ENCODE data around the gene TBL1XR1. TPM values are rescaled to one million over a fixed set of nuclear protein-coding genes. Genes with fewer than 3 reads are reported as not detected.

Gene TBL1XR1
- total RNA-seq = 100 to 1,000 TPM; 119 to 162 TPM

DNA sequence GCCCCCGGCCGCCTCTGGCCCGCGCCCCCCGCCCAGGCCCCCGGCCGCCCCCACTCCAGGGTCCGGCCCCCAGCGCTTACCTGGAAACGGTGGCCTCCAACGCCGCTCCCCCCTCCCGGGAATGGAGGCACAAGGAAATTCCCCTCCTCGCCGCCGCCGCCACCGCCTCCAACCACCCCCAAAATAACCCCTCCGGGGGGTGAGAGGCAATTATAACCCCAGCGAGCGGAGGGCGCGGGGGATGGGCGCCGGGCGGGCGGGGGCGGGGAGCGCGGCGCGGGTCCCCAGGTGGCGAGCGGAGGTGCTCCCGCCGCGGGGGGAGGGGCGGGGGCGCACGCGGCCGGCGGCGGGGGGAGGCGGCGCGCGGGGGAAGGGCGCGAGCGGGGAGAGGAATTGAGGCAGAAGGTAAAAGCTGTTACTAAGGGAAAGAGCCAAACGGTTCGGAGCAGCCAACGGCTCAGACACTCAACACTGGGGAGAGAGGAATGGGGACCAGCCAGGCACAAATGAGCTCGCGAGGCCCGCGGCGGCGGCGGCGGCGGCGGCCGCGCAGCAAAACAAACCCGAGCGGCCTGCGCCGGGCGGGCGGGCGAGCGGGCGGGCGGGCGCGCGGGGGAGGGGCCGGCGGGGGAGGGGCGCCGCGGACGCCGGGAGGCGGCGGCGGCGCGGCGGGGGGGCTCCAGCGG, at the start of gene TBL1XR1:
Gene TBL1XR1, minus strand, starts transcription at position 442 of the 686 bp plus-strand sequence. CDS start 132,505 bp downstream, outside the sequence.
- H3K4me3 Mint-ChIP-seq = peak within 1 kb of the TSS; percentile 88

DNA sequence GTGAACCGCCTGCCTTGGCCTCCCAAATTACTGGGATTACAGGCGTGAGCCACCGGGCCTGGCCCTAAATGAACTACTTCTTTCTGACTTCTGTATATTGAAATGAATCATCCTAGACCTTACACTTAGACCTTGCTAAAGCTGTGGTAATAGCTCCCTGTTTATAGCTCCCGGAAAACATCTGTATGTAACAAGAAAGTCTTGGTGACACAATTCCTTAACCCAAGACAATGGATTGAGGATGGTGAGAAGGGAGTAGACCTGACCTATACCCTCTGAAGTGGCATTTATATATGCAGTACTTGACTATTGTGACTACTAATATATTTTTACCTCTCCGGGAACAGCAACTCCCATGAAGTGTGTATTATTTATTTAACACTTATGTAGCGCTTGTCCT, 48.0 kb upstream of the TBL1XR1 start:
- DNase-seq (ENCODE audit: low spot score) (no peak), ATAC-seq (no peak)
- Mint-ChIP-seq H3K4me3 (no peak overlapping the region), H3K9me3 (peaks cover 2% of the 10 kb centered on the region), H3K27ac (no peak overlapping the region), H3K27me3 (no peaks in the 10 kb centered on the region), H3K36me3 (no peaks in the 10 kb centered on the region), H3K4me1 (ENCODE audit: low read depth in 2 of 2) (peaks cover 0 to 2% of the 10 kb centered on the region in 2 donors)

More for the DNA sequence above, at the start of gene TBL1XR1:
- no peaks in the 10 kb centered on the region for H3K27me3 Mint-ChIP-seq
- DNase-seq (ENCODE audit: low spot score) (peak; percentile 88), ATAC-seq (peak; percentile 77 to 83)
- H3K36me3 Mint-ChIP-seq = peaks cover 10% of the 10 kb centered on the region
- no peaks in the 10 kb centered on the region for H3K9me3 Mint-ChIP-seq
- H3K27ac Mint-ChIP-seq = peak within 1 kb of the TSS; percentile 78 to 88
- peaks cover 47 to 56% of the 10 kb centered on the region in 2 donors for H3K4me1 Mint-ChIP-seq (ENCODE audit: low read depth in 2 of 2)

DNA sequence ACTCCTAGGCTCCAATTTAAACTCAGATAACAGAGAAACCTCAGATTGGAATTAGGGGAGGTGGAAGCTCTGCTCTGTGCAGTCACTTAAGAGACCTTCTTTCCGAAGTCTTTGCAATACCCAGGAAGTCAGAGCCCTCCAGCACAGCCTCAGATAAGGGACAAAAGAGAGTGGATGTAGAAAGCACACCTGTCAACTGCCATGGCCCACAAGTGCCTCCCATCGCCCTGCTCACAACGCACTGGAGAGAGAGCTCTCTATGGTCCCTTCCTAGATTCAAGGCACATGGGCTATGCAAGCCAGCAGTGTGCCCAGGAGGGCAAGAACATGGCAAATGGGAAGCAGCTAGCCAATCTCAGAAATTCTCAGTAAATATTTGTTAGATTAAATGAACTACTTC, 47.3 kb upstream of the TBL1XR1 start:
- H3K9me3 Mint-ChIP-seq = peaks cover 2% of the 10 kb centered on the region
- H3K4me1 Mint-ChIP-seq (ENCODE audit: low read depth in 2 of 2) = peaks cover 0 to 4% of the 10 kb centered on the region in 2 donors
- no peaks in the 10 kb centered on the region for H3K36me3 Mint-ChIP-seq
- no peak overlapping the region for H3K4me3 Mint-ChIP-seq
- H3K27me3 Mint-ChIP-seq = no peaks in the 10 kb centered on the region
- ATAC-seq (no peak), DNase-seq (ENCODE audit: low spot score) (no peak)
- no peak overlapping the region for H3K27ac Mint-ChIP-seq

DNA sequence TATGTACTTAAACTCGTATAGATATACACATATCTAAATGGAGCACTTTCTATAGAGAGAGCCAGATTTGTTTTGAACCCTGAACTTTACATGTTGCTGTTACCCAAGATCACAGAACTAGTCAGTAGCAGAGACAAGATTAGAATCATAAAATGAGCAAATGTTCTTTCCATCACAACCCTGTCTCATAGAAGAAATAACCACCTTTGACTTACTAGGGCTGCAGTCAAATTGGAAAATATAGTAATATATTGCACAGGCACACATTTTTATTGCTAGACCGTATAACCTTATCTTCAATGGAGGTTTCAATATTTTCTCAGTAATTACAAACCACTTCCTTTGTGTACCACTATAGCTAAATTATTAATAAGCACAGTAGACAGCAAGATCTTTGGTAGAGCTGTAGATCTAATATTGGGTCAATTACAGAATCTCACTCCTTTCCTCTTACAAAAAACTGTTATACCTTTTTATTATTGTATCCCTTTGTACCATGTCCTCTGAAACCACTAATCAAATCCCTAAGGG, 41.5 kb upstream of the TBL1XR1 start:
- no peaks in the 10 kb centered on the region for H3K36me3 Mint-ChIP-seq
- no peak for DNase-seq (ENCODE audit: low spot score)
- no peak for ATAC-seq
- H3K4me1 Mint-ChIP-seq (ENCODE audit: low read depth in 2 of 2) = peaks cover 7 to 13% of the 10 kb centered on the region in 2 donors
- H3K27me3 Mint-ChIP-seq = no peaks in the 10 kb centered on the region
- H3K27ac Mint-ChIP-seq = no peak overlapping the region
- no peaks in the 10 kb centered on the region for H3K9me3 Mint-ChIP-seq
- no peak overlapping the region for H3K4me3 Mint-ChIP-seq

DNA sequence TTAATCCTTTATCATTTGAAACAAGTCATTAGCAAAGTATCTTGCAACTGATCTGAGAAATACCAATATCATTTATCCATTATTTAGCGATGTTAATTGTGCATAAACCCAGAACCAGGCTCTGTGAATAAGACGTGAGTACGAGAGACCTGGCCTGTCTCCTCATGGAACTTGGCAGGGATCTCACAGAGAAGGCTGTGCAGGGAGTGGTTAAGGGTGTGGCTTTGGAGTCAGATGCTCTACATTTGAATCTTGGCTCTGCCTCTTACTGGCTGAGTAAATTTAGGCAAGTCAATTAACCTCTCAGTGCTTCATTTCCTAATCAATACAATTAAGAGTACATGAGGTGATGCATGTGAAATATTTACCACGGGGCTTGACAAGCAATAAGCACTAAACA, 39.9 kb upstream of the TBL1XR1 start:
- ATAC-seq = no peak
- Mint-ChIP-seq H3K27ac (no peak overlapping the region), H3K4me3 (no peak overlapping the region), H3K4me1 (ENCODE audit: low read depth in 2 of 2) (peaks cover 7 to 13% of the 10 kb centered on the region in 2 donors), H3K36me3 (no peaks in the 10 kb centered on the region), H3K27me3 (no peaks in the 10 kb centered on the region), H3K9me3 (no peaks in the 10 kb centered on the region)
- no peak for DNase-seq (ENCODE audit: low spot score)

DNA sequence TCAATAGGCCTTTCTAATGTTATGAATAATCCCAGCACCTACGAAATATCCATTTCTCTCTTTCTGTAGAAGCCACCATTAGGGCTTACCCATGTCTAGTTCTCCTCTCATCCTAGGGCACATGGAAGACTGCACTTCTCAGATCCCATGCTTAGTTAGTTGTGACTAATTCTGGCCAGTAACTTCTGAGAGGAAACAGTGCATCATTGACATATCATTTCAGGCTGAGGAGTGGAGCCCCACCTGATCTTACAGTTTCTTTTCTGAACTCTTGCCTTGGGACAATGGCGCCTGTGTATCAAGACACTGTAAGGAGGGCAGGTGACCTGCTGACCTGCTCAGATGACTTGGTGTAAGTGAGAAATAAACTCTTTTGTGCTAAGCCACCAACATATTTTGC, 39.4 kb upstream of the TBL1XR1 start:
- Mint-ChIP-seq H3K27ac (peak overlapping the region in 1 of 2 donors; percentile 14), H3K4me1 (ENCODE audit: low read depth in 2 of 2) (peaks cover 7 to 13% of the 10 kb centered on the region in 2 donors), H3K36me3 (no peaks in the 10 kb centered on the region), H3K4me3 (no peak overlapping the region), H3K27me3 (peaks cover 0 to under 1% of the 10 kb centered on the region in 2 donors), H3K9me3 (no peaks in the 10 kb centered on the region)
- DNase-seq (ENCODE audit: low spot score) = no peak
- no peak for ATAC-seq

DNA sequence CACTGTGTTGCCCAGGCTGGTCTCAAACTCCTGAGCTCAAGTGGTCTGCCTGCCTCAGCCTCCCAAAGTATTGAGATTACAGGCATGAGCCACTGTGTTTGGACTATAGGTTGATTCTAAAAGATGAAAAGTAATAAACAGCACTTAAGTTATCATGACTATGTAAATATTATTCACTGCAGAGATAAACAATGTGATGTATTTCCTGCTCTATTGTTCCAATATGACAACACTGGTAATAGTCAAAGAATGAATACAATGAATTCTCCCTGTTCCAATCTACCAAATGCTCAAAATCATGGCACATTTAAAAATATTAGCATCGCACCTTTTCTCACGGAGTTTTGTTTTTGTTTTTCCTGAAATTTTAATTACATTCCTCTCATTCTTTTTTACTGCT, 36.8 kb upstream of the TBL1XR1 start:
- no peaks in the 10 kb centered on the region for H3K9me3 Mint-ChIP-seq
- no peak for DNase-seq (ENCODE audit: low spot score)
- H3K4me3 Mint-ChIP-seq = no peak overlapping the region
- no peak for ATAC-seq
- H3K27ac Mint-ChIP-seq = peak overlapping the region in 1 of 2 donors; percentile 15
- H3K4me1 Mint-ChIP-seq (ENCODE audit: low read depth in 2 of 2) = peaks cover 6 to 10% of the 10 kb centered on the region in 2 donors
- no peaks in the 10 kb centered on the region for H3K36me3 Mint-ChIP-seq
- peaks cover 0 to 2% of the 10 kb centered on the region in 2 donors for H3K27me3 Mint-ChIP-seq

DNA sequence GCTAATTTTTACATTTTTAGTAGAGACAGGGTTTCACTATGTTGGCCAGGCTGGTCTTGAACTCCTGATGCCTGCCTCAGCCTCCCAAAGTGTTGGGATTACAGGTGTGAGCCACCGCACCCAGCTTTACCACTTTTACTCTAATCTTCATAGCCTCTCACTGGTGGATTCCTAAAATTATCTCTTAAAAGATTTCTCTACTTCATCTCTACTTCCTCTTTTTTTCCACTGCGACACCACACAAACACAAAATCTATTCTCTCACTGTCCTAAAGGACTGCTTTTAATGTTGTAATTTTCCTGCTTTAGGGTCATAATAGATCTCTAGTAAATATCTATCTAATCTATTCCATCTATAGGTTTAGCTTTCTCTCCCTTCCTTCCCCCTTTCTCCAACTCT, 34.0 kb upstream of the TBL1XR1 start:
- Mint-ChIP-seq H3K9me3 (peaks cover 4% of the 10 kb centered on the region), H3K27me3 (peaks cover 0 to 5% of the 10 kb centered on the region in 2 donors), H3K36me3 (no peaks in the 10 kb centered on the region), H3K4me3 (no peak overlapping the region), H3K4me1 (ENCODE audit: low read depth in 2 of 2) (peaks cover 0 to 4% of the 10 kb centered on the region in 2 donors), H3K27ac (no peak overlapping the region)
- ATAC-seq (no peak), DNase-seq (ENCODE audit: low spot score) (no peak)

DNA sequence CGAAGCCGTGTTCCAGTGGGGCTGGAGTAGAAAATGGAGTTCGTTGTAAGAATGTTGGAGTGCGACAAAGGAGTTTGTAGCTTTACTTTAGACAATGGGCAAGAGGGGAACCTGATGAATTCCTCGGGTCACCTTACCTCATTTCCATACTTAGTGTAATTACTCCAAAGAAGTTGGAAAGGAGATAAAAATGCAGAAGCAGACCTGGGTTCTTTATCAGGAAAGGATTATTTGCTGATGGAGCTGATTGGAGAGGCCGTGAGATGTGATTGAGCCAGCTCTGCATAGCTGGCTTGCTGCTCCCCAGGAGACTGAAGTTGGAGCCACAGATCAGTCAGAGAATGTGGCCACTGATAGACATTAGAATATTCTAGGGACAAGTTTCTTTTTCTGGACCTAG, 33.4 kb upstream of the TBL1XR1 start:
- no peak overlapping the region for H3K27ac Mint-ChIP-seq
- peaks cover 0 to 5% of the 10 kb centered on the region in 2 donors for H3K27me3 Mint-ChIP-seq
- H3K36me3 Mint-ChIP-seq = no peaks in the 10 kb centered on the region
- H3K4me1 Mint-ChIP-seq (ENCODE audit: low read depth in 2 of 2) = peaks cover 0 to 4% of the 10 kb centered on the region in 2 donors
- peaks cover 4% of the 10 kb centered on the region for H3K9me3 Mint-ChIP-seq
- DNase-seq (ENCODE audit: low spot score) (no peak), ATAC-seq (no peak)
- H3K4me3 Mint-ChIP-seq = no peak overlapping the region

DNA sequence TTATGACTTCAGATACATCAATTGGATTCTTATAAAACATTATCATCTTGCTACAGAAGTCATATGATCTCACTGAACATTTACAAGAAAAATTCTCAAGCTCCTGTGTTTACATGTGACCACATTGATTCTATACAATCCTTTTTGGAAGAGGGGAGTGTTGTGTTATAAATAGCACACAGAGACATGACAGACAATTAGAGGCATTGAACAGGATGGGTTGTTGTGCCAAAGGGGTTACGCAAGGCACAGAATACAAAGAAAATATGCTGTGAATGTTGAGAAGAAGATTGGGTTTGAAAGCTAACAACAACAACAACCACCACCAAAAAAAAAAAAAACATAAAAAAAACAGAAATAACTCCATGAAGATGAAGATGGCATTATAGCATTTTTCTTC, 32.5 kb upstream of the TBL1XR1 start:
- Mint-ChIP-seq H3K9me3 (peaks cover 4% of the 10 kb centered on the region), H3K4me3 (no peak overlapping the region), H3K27ac (peak overlapping the region in 1 of 2 donors; percentile 15), H3K27me3 (peaks cover 0 to 5% of the 10 kb centered on the region in 2 donors), H3K36me3 (no peaks in the 10 kb centered on the region), H3K4me1 (ENCODE audit: low read depth in 2 of 2) (peaks cover 0 to 4% of the 10 kb centered on the region in 2 donors)
- ATAC-seq (no peak), DNase-seq (ENCODE audit: low spot score) (no peak)

DNA sequence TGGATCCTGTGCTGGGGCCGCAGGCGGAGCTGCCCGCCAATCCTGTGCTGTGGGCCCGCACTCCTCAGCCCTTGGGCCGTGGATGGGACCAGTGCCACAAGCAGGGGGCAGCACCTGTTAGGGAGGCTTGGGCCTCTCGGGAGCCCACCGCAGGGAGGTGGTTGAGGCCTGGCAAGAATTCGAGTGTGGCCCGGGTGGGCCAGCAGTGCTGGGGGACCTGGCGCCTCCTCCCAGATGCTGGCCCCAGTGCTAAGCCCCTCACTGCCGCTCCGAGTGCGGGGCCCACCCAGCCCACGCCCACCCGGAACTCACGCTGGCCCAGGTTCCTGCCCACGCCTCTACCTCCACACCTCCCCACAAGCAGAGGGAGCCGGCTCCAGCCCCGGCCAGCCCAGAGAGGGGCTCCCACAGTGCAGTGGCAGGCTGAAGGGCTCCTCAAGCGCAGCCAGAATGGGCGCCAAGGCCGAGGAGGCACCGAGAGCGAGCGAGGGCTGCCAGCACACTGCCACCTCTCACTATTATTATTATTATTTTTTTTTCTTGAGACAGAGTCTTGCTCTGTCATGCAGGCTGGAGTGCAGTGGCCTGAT, 31.4 kb upstream of the TBL1XR1 start:
- Mint-ChIP-seq H3K27ac (no peak overlapping the region), H3K4me3 (no peak overlapping the region), H3K4me1 (ENCODE audit: low read depth in 2 of 2) (peaks cover 0 to 4% of the 10 kb centered on the region in 2 donors), H3K27me3 (peaks cover 0 to 5% of the 10 kb centered on the region in 2 donors), H3K9me3 (peaks cover 4% of the 10 kb centered on the region), H3K36me3 (no peaks in the 10 kb centered on the region)
- ATAC-seq = no peak
- DNase-seq (ENCODE audit: low spot score) = no peak

DNA sequence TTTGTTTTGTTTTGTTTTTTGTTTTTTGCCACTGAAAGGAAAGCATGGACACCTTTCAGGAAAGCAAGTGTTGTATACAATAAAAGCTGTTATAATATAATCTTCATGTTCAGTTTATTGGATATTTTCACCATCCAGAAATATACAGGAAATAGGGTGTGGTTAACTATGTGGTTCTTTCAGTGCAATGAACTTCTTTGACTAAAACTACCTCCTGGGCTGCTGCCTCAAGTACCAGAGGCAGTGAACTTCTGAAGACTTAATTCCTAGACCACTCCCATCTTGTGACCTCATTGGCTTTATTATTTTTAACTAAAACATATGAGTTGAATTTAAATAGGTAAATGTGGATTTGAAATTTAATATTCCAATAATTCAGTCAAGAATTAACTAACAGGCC, 27.1 kb upstream of the TBL1XR1 start:
- Mint-ChIP-seq H3K36me3 (no peaks in the 10 kb centered on the region), H3K27me3 (peaks cover 0 to 3% of the 10 kb centered on the region in 2 donors), H3K4me3 (no peak overlapping the region), H3K4me1 (ENCODE audit: low read depth in 2 of 2) (peaks cover 0 to 13% of the 10 kb centered on the region in 2 donors), H3K9me3 (peaks cover 4% of the 10 kb centered on the region), H3K27ac (no peak overlapping the region)
- DNase-seq (ENCODE audit: low spot score) (no peak), ATAC-seq (no peak)

DNA sequence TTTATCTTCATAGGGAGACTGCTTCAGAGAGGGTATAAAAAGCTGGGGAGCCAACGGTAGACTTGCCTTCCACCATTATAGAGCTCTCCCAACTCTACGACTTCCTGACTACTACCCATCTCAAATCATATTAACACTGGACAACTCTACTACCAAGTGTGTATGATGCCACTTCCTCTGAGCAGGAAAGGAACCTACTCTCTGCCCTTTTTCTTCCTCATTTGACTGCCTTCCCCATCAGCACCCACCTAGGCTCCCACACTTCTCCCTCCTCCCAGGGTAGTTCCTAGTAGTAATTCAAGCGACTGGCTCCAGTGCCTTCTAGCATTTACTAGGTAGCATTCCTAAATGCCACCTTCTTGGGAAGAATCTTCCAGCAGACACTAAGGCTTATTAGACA, 24.5 kb upstream of the TBL1XR1 start:
- H3K36me3 Mint-ChIP-seq = no peaks in the 10 kb centered on the region
- no peak overlapping the region for H3K4me3 Mint-ChIP-seq
- peaks cover 0 to 9% of the 10 kb centered on the region in 2 donors for H3K4me1 Mint-ChIP-seq (ENCODE audit: low read depth in 2 of 2)
- ATAC-seq (no peak), DNase-seq (ENCODE audit: low spot score) (no peak)
- H3K27ac Mint-ChIP-seq = no peak overlapping the region
- H3K27me3 Mint-ChIP-seq = no peaks in the 10 kb centered on the region
- no peaks in the 10 kb centered on the region for H3K9me3 Mint-ChIP-seq

Measured in natural killer cell treated with Interleukin-12 subunit alpha and Interleukin-12 subunit beta and Interleukin-15 and Interleukin-18, amount 100 ng/mL, for 72 hours (primary cell).